HL-60 (cell line): Measurements from ENCODE around the gene MFRP.

Source experiments
- CTCF ChIP-seq: IDR thresholded peaks from one replicate; pipeline ENCODE4 v1.5.1; 2011; ENCODE audit warnings: low read length, control low read depth, inconsistent platforms; ENCODE audit not compliant: insufficient read depth
- GABPA ChIP-seq: IDR thresholded peaks from 2 replicates; pipeline ENCODE4 v1.6.1; 2012; ENCODE audit warnings: low read depth
- POLR2AphosphoS5 ChIP-seq: IDR thresholded peaks from 2 replicates; pipeline ENCODE4 v1.6.1; 2012; ENCODE audit warnings: low read depth
- REST ChIP-seq: IDR thresholded peaks from 2 replicates; pipeline ENCODE4 v1.6.1; 2012; ENCODE audit warnings: low read depth; ENCODE audit not compliant: insufficient replicate concordance
- SPI1 ChIP-seq: IDR thresholded peaks from 2 replicates; pipeline ENCODE4 v1.6.1; 2012; ENCODE audit warnings: low read depth, mild to moderate bottlenecking, borderline replicate concordance

GRCh38 chr11:119309953-119310681 is 36.4 kb downstream of the MFRP start:
- TF ChIP-seq POLR2AphosphoS5 (no peak), REST (no peak), CTCF (no peak), GABPA (no peak), SPI1 (no peak)
